OCI-LY1 (cell line): ENCODE results near the gene STAT4.

ENCODE experiments used
- H2AFZ ChIP-seq: fragments of 200-600 bp; sonication (generic), shearing (Covaris generic); 2 replicates; pipeline ENCODE4 v1.6.0; 2014; ENCODE audit warnings: antibody characterized with exemption, mild to moderate bottlenecking, low read length
- H3F3A ChIP-seq: fragments of 200-600 bp; sonication (generic), shearing (Covaris generic); 2 replicates; pipeline ENCODE4 v1.6.0; 2014; ENCODE audit warnings: mild to moderate bottlenecking, antibody characterized with exemption, low read length, moderate library complexity; ENCODE audit not compliant: insufficient read depth
- H3K27ac ChIP-seq: fragments of 200-600 bp; sonication (generic); 2 replicates; pipeline ENCODE4 v1.5.1; 2014; ENCODE audit warnings: low read length, mixed run types, mild to moderate bottlenecking, low read depth; ENCODE audit not compliant: poor library complexity, severe bottlenecking
- H3K27me3 ChIP-seq: fragments of 200-600 bp; sonication (generic); 2 replicates; pipeline ENCODE4 v1.6.0; 2014; ENCODE audit warnings: antibody characterized with exemption, mild to moderate bottlenecking, low read length, moderate library complexity; ENCODE audit not compliant: insufficient read depth
- H3K36me3 ChIP-seq: fragments of 200-600 bp; sonication (generic); 2 replicates; pipeline ENCODE4 v1.6.1; 2014; ENCODE audit warnings: mild to moderate bottlenecking, antibody characterized with exemption, low read length, moderate library complexity, mixed read lengths; ENCODE audit not compliant: insufficient read depth
- H3K4me1 ChIP-seq: fragments of 200-600 bp; sonication (generic); 2 replicates; pipeline ENCODE4 v1.5.1; 2014; ENCODE audit warnings: mild to moderate bottlenecking, low read length, moderate library complexity; ENCODE audit not compliant: insufficient read depth, severe bottlenecking
- H3K4me2 ChIP-seq: fragments of 200-600 bp; sonication (generic), shearing (Covaris generic); 2 replicates; pipeline ENCODE4 v1.6.1; 2014; ENCODE audit warnings: low read length
- H3K4me3 ChIP-seq: fragments of 200-600 bp; sonication (generic); 2 replicates; pipeline ENCODE4 v1.5.1; 2014; ENCODE audit warnings: low read length, low read depth, mild to moderate bottlenecking, mixed read lengths; ENCODE audit not compliant: poor library complexity, severe bottlenecking
- H3K79me2 ChIP-seq: fragments of 200-600 bp; shearing (Covaris generic); 2 replicates; pipeline ENCODE4 v1.6.1; 2016; ENCODE audit warnings: mixed run types, low read length, mixed read lengths; ENCODE audit not compliant: insufficient read depth
- H3K9ac ChIP-seq: fragments of 200-600 bp; sonication (generic), shearing (Covaris generic); 2 replicates; pipeline ENCODE4 v1.6.1; 2014; ENCODE audit warnings: mild to moderate bottlenecking, low read length, mixed read lengths
- H3K9me2 ChIP-seq: fragments of 200-600 bp; sonication (generic), shearing (Covaris generic); 2 replicates; pipeline ENCODE4 v1.6.1; 2014; ENCODE audit warnings: low read depth, mild to moderate bottlenecking, low read length, mixed read lengths
- H3K9me3 ChIP-seq: fragments of 200-600 bp; shearing (Covaris generic); 2 replicates; pipeline ENCODE4 v1.6.1; 2014; ENCODE audit warnings: low read length, mixed read lengths
- H4K20me1 ChIP-seq: fragments of 200-600 bp; sonication (generic), shearing (Covaris generic); 2 replicates; pipeline ENCODE4 v1.6.0; 2016; ENCODE audit warnings: mild to moderate bottlenecking, low read length; ENCODE audit not compliant: insufficient read depth
- CTCF ChIP-seq: fragments of 200-600 bp; sonication (generic), shearing (Covaris generic); IDR thresholded peaks from 2 replicates; pipeline ENCODE4 v1.5.1; 2017; ENCODE audit warnings: mild to moderate bottlenecking, antibody characterized with exemption, low read length, moderate library complexity, mixed read lengths
- EZH2 ChIP-seq: fragments of 200-600 bp; sonication (generic), shearing (Covaris generic); IDR thresholded peaks from 2 replicates; pipeline ENCODE4 v1.8.0; 2017; ENCODE audit warnings: borderline replicate concordance, mixed run types, mild to moderate bottlenecking, antibody characterized with exemption, low read length, moderate library complexity, mixed read lengths

STAT4 gene

GRCh38 chr2:191012845-191013681, 137.7 kb downstream of the STAT4 start:
- Histone ChIP-seq H3K4me2 (peak overlapping the region; percentile 84), H4K20me1 (no peaks in the 10 kb centered on the region), H3K79me2 (no peaks in the 10 kb centered on the region), H3K4me1 (peaks cover 19% of the 10 kb centered on the region), H3F3A (no peaks in the 10 kb centered on the region), H3K4me3 (peak overlapping the region; percentile 79), H3K36me3 (peaks cover 15% of the 10 kb centered on the region), H3K27ac (no peak overlapping the region), H3K27me3 (no peaks in the 10 kb centered on the region), H3K9me3 (no peaks in the 10 kb centered on the region), H3K9me2 (no peaks in the 10 kb centered on the region), H2AFZ (no peak overlapping the region), H3K9ac (peak overlapping the region; percentile 72)
- no peak for TF ChIP-seq CTCF
- no peak for TF ChIP-seq EZH2

- Histone ChIP-seq H3K79me2 (no peaks in the 10 kb centered on the region), H3K4me2 (peak overlapping the region; percentile 84), H3K27ac (no peak overlapping the region), H3F3A (no peaks in the 10 kb centered on the region), H4K20me1 (no peaks in the 10 kb centered on the region), H3K27me3 (no peaks in the 10 kb centered on the region), H3K36me3 (peaks cover 22% of the 10 kb centered on the region), H3K9ac (no peak overlapping the region; the same call in 1 of the 2 replicates), H3K9me3 (no peaks in the 10 kb centered on the region), H3K4me3 (no peak overlapping the region), H3K4me1 (peaks cover 19% of the 10 kb centered on the region), H2AFZ (no peak overlapping the region), H3K9me2 (no peaks in the 10 kb centered on the region)
- TF ChIP-seq EZH2 = no peak
- TF ChIP-seq CTCF = no peak
These were observed 138.4 kb downstream of the STAT4 start for GRCh38 chr2:191012346-191012745.

- no peak overlapping the region for H3K27ac ChIP-seq
- H3K4me1 ChIP-seq = peaks cover 19% of the 10 kb centered on the region
- no peaks in the 10 kb centered on the region for H3K9me2 ChIP-seq
- no peak overlapping the region for H3K4me2 ChIP-seq
- H3K9me3 ChIP-seq = no peaks in the 10 kb centered on the region
- H3K79me2 ChIP-seq = no peaks in the 10 kb centered on the region
- TF ChIP-seq EZH2 (no peak), CTCF (no peak)
- no peaks in the 10 kb centered on the region for H4K20me1 ChIP-seq
- no peaks in the 10 kb centered on the region for H3F3A ChIP-seq
- no peak overlapping the region for H2AFZ ChIP-seq
- H3K36me3 ChIP-seq = peaks cover 34% of the 10 kb centered on the region
- no peak overlapping the region for H3K9ac ChIP-seq
- no peaks in the 10 kb centered on the region for H3K27me3 ChIP-seq
- H3K4me3 ChIP-seq = no peak overlapping the region
These were observed 139.6 kb downstream of the STAT4 start for GRCh38 chr2:191010887-191011885.
